ENCODE results near the gene MBTPS1.

The MBTPS1 gene

GRCh38 chr16:84116720-84117493, at the start of gene MBTPS1:
Gene MBTPS1 (minus strand): TSS chr16:84116942. CDS start chr16:84101783, 15,159 bp downstream.
- peak within 1 kb of the TSS; percentile 95 for H3K4me3 ChIP-seq (ENCODE audit: low read depth, low read length)

GRCh38 chr16:84165746-84166145, 49.0 kb upstream of the MBTPS1 start:
- no peak overlapping the region for H3K4me3 ChIP-seq (ENCODE audit: low read depth, low read length)

- no peak overlapping the region for H3K4me3 ChIP-seq (ENCODE audit: low read depth, low read length)
Observed at GRCh38 chr16:84161801-84162200, 45.1 kb upstream of the MBTPS1 start.

GRCh38 chr16:84161037-84161436, 44.3 kb upstream of the MBTPS1 start:
- no peak overlapping the region for H3K4me3 ChIP-seq (ENCODE audit: low read depth, low read length)

GRCh38 chr16:84159800-84160199, 43.1 kb upstream of the MBTPS1 start:
- H3K4me3 ChIP-seq (ENCODE audit: low read depth, low read length) = no peak overlapping the region

GRCh38 chr16:84159007-84159406, 42.3 kb upstream of the MBTPS1 start:
- H3K4me3 ChIP-seq (ENCODE audit: low read depth, low read length) = no peak overlapping the region

- H3K4me3 ChIP-seq (ENCODE audit: low read depth, low read length) = no peak overlapping the region
Observed at GRCh38 chr16:84156342-84156784, 39.6 kb upstream of the MBTPS1 start.

- H3K4me3 ChIP-seq (ENCODE audit: low read depth, low read length) = no peak overlapping the region
Observed at GRCh38 chr16:84155771-84156170, 39.0 kb upstream of the MBTPS1 start.

- H3K4me3 ChIP-seq (ENCODE audit: low read depth, low read length) = no peak overlapping the region
Observed at GRCh38 chr16:84155226-84155625, 38.5 kb upstream of the MBTPS1 start.

- no peak overlapping the region for H3K4me3 ChIP-seq (ENCODE audit: low read depth, low read length)
Observed at GRCh38 chr16:84153660-84154214, 37.0 kb upstream of the MBTPS1 start.

- H3K4me3 ChIP-seq (ENCODE audit: low read depth, low read length) = no peak overlapping the region
Observed at GRCh38 chr16:84150926-84151325, 34.2 kb upstream of the MBTPS1 start.

GRCh38 chr16:84144859-84145639, 28.3 kb upstream of the MBTPS1 start, which contains the start of the genes DNAAF1 and HSDL1:
Gene DNAAF1 (plus strand): TSS chr16:84145308. CDS start chr16:84145441, 133 bp downstream.
Gene HSDL1 (minus strand): TSS chr16:84145177. CDS start chr16:84131321, 13,856 bp downstream.
- H3K4me3 ChIP-seq (ENCODE audit: low read depth, low read length) = peak within 1 kb of the TSS; percentile 56

- H3K4me3 ChIP-seq (ENCODE audit: low read depth, low read length) = peak overlapping the region; percentile 56
Observed at GRCh38 chr16:84144209-84144858, 27.6 kb upstream of the MBTPS1 start.

- H3K4me3 ChIP-seq (ENCODE audit: low read depth, low read length) = peak overlapping the region; percentile 56
Observed at GRCh38 chr16:84143784-84144199, 27.1 kb upstream of the MBTPS1 start.

GRCh38 chr16:84143081-84143480, 26.3 kb upstream of the MBTPS1 start:
- H3K4me3 ChIP-seq (ENCODE audit: low read depth, low read length) = no peak overlapping the region

- H3K4me3 ChIP-seq (ENCODE audit: low read depth, low read length) = no peak overlapping the region
Observed at GRCh38 chr16:84141143-84141670, 24.5 kb upstream of the MBTPS1 start.

- H3K4me3 ChIP-seq (ENCODE audit: low read depth, low read length) = no peak overlapping the region
Observed at GRCh38 chr16:84139628-84140258, 23.0 kb upstream of the MBTPS1 start.

- H3K4me3 ChIP-seq (ENCODE audit: low read depth, low read length) = no peak overlapping the region
Observed at GRCh38 chr16:84138824-84139627, 22.3 kb upstream of the MBTPS1 start.

- H3K4me3 ChIP-seq (ENCODE audit: low read depth, low read length) = no peak overlapping the region
Observed at GRCh38 chr16:84138500-84138823, 21.7 kb upstream of the MBTPS1 start.

Data from iPS-11a (cell line).